ENCODE results near the gene MAP1A.

The MAP1A gene

DNA sequence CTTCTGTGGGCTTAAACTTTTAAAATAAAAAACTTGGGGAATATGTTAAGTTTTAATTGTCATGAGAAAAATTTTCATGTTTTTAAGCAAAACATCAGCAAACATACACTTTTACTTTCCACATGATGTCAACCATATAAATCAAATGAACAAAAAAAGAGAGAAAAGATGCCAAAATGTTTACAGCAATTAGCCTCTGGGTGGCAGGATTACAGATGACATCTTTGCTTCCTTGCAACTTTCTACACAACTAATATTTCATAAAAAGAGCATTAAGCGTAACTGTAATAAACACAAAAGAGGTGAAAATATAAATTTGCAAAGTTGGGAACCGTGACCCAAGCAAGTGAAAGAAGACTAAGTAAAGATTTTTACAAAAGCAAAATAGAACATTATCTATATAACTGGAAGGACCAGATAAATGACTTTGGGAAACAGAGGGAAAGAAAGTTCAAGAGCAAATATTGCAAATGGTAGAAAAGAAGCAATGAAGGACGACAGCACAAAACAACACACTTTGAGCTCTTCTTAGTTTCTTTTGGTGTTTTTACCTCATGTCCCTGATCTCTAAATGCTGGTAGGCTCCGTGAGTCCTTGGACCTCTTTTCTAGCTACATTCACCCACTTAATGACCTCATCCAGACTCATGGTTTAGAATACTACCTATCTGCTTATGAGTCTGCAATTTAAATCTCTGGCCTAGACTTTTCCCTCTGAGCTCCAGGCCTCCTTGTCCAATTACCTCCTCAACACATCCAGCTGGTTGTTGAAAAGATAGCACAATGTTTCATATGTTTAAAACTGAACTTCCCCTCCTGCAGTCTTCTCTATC, 33.9 kb upstream of the MAP1A start:
- no peak overlapping the region for H3K27ac ChIP-seq
- no peaks in the 10 kb centered on the region for H4K20me1 ChIP-seq (ENCODE audit: insufficient read depth)
- no peak overlapping the region for H3K9ac ChIP-seq
- H2AFZ ChIP-seq (ENCODE audit: low read depth), result no peak overlapping the region
- TF ChIP-seq, protein P1, sequence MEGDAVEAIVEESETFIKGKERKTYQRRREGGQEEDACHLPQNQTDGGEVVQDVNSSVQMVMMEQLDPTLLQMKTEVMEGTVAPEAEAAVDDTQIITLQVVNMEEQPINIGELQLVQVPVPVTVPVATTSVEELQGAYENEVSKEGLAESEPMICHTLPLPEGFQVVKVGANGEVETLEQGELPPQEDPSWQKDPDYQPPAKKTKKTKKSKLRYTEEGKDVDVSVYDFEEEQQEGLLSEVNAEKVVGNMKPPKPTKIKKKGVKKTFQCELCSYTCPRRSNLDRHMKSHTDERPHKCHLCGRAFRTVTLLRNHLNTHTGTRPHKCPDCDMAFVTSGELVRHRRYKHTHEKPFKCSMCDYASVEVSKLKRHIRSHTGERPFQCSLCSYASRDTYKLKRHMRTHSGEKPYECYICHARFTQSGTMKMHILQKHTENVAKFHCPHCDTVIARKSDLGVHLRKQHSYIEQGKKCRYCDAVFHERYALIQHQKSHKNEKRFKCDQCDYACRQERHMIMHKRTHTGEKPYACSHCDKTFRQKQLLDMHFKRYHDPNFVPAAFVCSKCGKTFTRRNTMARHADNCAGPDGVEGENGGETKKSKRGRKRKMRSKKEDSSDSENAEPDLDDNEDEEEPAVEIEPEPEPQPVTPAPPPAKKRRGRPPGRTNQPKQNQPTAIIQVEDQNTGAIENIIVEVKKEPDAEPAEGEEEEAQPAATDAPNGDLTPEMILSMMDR (conservative IDR thresholded peaks at IDR 0.05; ENCODE audit: low read depth, low read length), result peak; percentile 15; the same call in 1 of the 2 replicates
- no peak overlapping the region for H3K4me2 ChIP-seq
- no peaks in the 10 kb centered on the region for H3K27me3 ChIP-seq (ENCODE audit: insufficient read depth, low read depth)
- no peak overlapping the region for H3K4me3 ChIP-seq (IDR thresholded peaks at IDR 0.05; ENCODE audit: insufficient read depth, low read depth, low read length)
- H3K79me2 ChIP-seq (ENCODE audit: insufficient read depth, low read depth), result no peaks in the 10 kb centered on the region
- H3K4me1 ChIP-seq (ENCODE audit: low read depth, poor library complexity, severe bottlenecking), result no peaks in the 10 kb centered on the region
- H3K36me3 ChIP-seq (ENCODE audit: insufficient read depth), result no peaks in the 10 kb centered on the region

DNA sequence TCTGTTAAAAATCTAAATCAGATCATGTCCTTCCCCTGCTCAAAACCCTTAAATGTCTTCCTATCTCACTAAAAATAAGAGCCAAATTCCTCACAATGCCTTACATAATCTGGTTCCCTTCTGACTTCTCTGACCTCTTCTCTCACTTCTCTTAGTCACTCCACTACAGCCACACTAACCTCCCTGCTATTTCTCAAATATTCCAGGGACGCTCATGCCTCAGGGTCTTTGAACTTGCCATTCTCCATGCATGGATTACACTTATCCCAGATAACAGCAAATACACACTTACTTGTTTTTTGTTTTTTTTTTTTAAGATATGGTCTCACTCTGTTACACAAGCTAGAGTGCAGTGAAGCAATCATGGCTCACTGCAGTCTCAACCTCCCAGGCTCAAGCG, 33.0 kb upstream of the MAP1A start:
- TF ChIP-seq, protein P1 (conservative IDR thresholded peaks at IDR 0.05; ENCODE audit: low read depth, low read length), result no peak
- Histone ChIP-seq H3K4me1 (ENCODE audit: low read depth, poor library complexity, severe bottlenecking) (peaks cover 3% of the 10 kb centered on the region), H3K27me3 (ENCODE audit: insufficient read depth, low read depth) (no peaks in the 10 kb centered on the region), H2AFZ (ENCODE audit: low read depth) (no peak overlapping the region), H3K36me3 (ENCODE audit: insufficient read depth) (no peaks in the 10 kb centered on the region), H3K9ac (no peak overlapping the region), H3K79me2 (ENCODE audit: insufficient read depth, low read depth) (no peaks in the 10 kb centered on the region), H4K20me1 (ENCODE audit: insufficient read depth) (no peaks in the 10 kb centered on the region), H3K4me3 (IDR thresholded peaks at IDR 0.05; ENCODE audit: insufficient read depth, low read depth, low read length) (no peak overlapping the region), H3K27ac (no peak overlapping the region), H3K4me2 (no peak overlapping the region)

DNA sequence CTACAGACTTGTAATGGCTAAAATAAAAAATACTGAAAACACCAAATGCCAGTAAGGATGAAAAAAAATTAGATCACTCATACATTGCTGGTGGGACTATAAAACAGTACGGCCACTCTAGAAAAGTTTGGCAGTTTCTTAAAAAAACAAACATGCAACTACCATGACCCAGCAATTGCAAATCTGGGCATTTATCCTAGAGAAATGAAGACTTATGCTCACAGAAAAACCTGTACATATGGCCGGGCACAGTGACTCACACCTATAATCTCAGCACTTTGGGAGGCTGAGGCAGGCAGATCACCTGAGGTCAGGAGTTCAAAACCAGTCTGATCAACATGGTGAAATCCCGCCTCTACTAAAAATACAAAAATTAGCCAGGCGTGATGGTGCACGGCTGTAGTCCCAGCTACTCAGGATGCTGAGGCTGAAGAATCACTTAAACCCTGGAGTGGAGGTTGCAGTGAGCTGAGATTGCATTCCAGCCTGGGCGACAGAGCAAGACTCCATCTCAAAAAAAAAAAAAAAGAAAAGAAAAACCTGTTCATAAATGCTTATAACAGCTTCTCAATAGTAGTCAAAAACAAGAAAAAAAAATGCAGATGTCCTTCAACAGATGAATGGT, 30.0 kb upstream of the MAP1A start:
- H3K36me3 ChIP-seq (ENCODE audit: insufficient read depth), result peaks cover 6% of the 10 kb centered on the region; the same call in 1 of the 2 replicates
- no peak overlapping the region for H3K4me3 ChIP-seq (IDR thresholded peaks at IDR 0.05; ENCODE audit: insufficient read depth, low read depth, low read length)
- no peak overlapping the region for H3K4me2 ChIP-seq
- no peaks in the 10 kb centered on the region for H3K27me3 ChIP-seq (ENCODE audit: insufficient read depth, low read depth)
- no peak overlapping the region for H2AFZ ChIP-seq (ENCODE audit: low read depth)
- TF ChIP-seq, protein P1 (conservative IDR thresholded peaks at IDR 0.05; ENCODE audit: low read depth, low read length), result no peak
- peaks cover 10% of the 10 kb centered on the region for H3K4me1 ChIP-seq (ENCODE audit: low read depth, poor library complexity, severe bottlenecking)
- no peak overlapping the region for H3K9ac ChIP-seq
- H3K27ac ChIP-seq, result no peak overlapping the region
- no peaks in the 10 kb centered on the region for H4K20me1 ChIP-seq (ENCODE audit: insufficient read depth)
- no peaks in the 10 kb centered on the region for H3K79me2 ChIP-seq (ENCODE audit: insufficient read depth, low read depth)

DNA sequence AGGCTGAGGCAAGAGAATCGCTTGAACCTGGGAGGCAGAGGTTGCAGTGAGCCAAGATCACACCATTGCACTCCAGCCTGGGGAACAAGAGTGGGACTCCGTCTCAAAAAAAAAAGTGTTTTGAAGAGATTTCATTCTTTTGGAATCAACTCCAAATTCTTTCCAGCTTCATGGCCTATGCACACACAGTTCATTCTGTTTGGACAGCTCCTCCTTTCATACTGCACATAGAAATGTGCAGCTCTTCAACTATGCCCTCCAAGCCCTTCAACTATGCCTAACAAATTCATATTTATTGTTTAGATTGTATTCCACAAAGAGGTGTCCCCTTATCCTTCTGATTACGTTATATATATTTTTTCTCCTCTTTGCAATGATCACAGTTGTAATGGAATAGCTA, 28.6 kb upstream of the MAP1A start:
- Histone ChIP-seq H3K4me1 (ENCODE audit: low read depth, poor library complexity, severe bottlenecking) (peaks cover 16% of the 10 kb centered on the region), H3K27ac (no peak overlapping the region), H4K20me1 (ENCODE audit: insufficient read depth) (no peaks in the 10 kb centered on the region), H3K27me3 (ENCODE audit: insufficient read depth, low read depth) (no peaks in the 10 kb centered on the region), H2AFZ (ENCODE audit: low read depth) (no peak overlapping the region), H3K4me2 (no peak overlapping the region), H3K9ac (no peak overlapping the region), H3K79me2 (ENCODE audit: insufficient read depth, low read depth) (no peaks in the 10 kb centered on the region), H3K4me3 (IDR thresholded peaks at IDR 0.05; ENCODE audit: insufficient read depth, low read depth, low read length) (no peak overlapping the region), H3K36me3 (ENCODE audit: insufficient read depth) (peaks cover 6% of the 10 kb centered on the region; the same call in 1 of the 2 replicates)
- TF ChIP-seq, protein P1 (conservative IDR thresholded peaks at IDR 0.05; ENCODE audit: low read depth, low read length), result no peak

Measured in KMS-11 (cell line).